IMR-90 (cell line): ENCODE measurements around the gene NDUFAF8. TPM values are rescaled to one million over a fixed set of nuclear protein-coding genes. Genes with fewer than 3 reads are reported as not detected.

Experiments used
- ATAC-seq: fragments of 200-7000 bp; cut with Tn5 transposase; 2 replicates; pipeline ENCODE4 v1.9.1; 2020; ENCODE audit warnings: low read depth, mild to moderate bottlenecking, moderate library complexity
- BruUV-seq: library from RNA; stranded (reverse); fragments of 400-500 nt; replicated peaks from 2 replicates; lab custom pipeline; 2021; lab: Mats Ljungman, UMichigan
- CTCF ChIA-PET: fragments of 300-600 bp; formaldehyde crosslinking; extraction: SDS; loops from one replicate; lab custom pipeline; 2021; ENCODE audit warnings: antibody characterized with exemption; lab: Yijun Ruan, JAX
- POLR2A ChIA-PET: fragments of 300-600 bp; sonication (Branson Sonifier 250); formaldehyde crosslinking; loops from one replicate; lab custom pipeline; 2022; ENCODE audit warnings: antibody characterized with exemption; ENCODE audit not compliant: unreplicated experiment; lab: Charles Lee
- DNase-seq: peaks from one replicate; pipeline ENCODE4 v3.0.0; 2013
- H2AFZ ChIP-seq: replicated peaks from 2 replicates; pipeline ENCODE3; 2013; ENCODE audit warnings: low read length, mild to moderate bottlenecking; ENCODE audit not compliant: poor library complexity
- H2AK5ac ChIP-seq: 2 replicates; pipeline ENCODE4 v1.6.1; 2013; ENCODE audit warnings: low read depth, low read length, inconsistent platforms
- H2AK9ac ChIP-seq: replicated peaks from 2 replicates; pipeline ENCODE3; 2013; ENCODE audit warnings: mild to moderate bottlenecking, low read depth, low read length, moderate library complexity; ENCODE audit not compliant: poor library complexity
- H2BK120ac ChIP-seq: 2 replicates; pipeline ENCODE4 v1.6.1; 2013; ENCODE audit warnings: low read depth, low read length, inconsistent platforms
- H2BK15ac ChIP-seq: 3 replicates; pipeline ENCODE4 v1.6.1; 2013; ENCODE audit warnings: low read depth, low read length, inconsistent platforms
- H2BK20ac ChIP-seq: 2 replicates; pipeline ENCODE4 v1.6.1; 2013; ENCODE audit warnings: low read depth, mild to moderate bottlenecking, inconsistent platforms, low read length, moderate library complexity
- H2BK5ac ChIP-seq: 2 replicates; pipeline ENCODE4 v1.6.1; 2013; ENCODE audit warnings: mild to moderate bottlenecking, low read depth, low read length, inconsistent platforms; ENCODE audit not compliant: poor library complexity, severe bottlenecking
- H3K14ac ChIP-seq: replicated peaks from 2 replicates; pipeline ENCODE4 v1.6.1; 2013; ENCODE audit warnings: low read depth, low read length, inconsistent platforms
- H3K18ac ChIP-seq: 2 replicates; pipeline ENCODE4 v1.6.1; 2013; ENCODE audit warnings: low read depth, low read length, control low read depth
- H3K23ac ChIP-seq: 2 replicates; pipeline ENCODE4 v1.6.1; 2013; ENCODE audit warnings: low read depth, low read length, inconsistent platforms
- H3K27ac ChIP-seq: 2 replicates; pipeline ENCODE4 v1.5.1; 2013; ENCODE audit warnings: mild to moderate bottlenecking, control low read depth, low read length; ENCODE audit not compliant: insufficient read depth
- H3K27me3 ChIP-seq: 2 replicates; pipeline ENCODE4 v1.6.1; 2013; ENCODE audit warnings: low read length; ENCODE audit not compliant: control insufficient read depth, insufficient read depth
- H3K36me3 ChIP-seq: 2 replicates; pipeline ENCODE4 v1.6.1; 2013; ENCODE audit warnings: low read length, mixed read lengths; ENCODE audit not compliant: control insufficient read depth, insufficient read depth
- H3K4ac ChIP-seq: 2 replicates; pipeline ENCODE4 v1.6.1; 2013; ENCODE audit warnings: low read depth, low read length, inconsistent platforms
- H3K4me1 ChIP-seq: 2 replicates; pipeline ENCODE4 v1.6.1; 2013; ENCODE audit warnings: low read length, mixed read lengths; ENCODE audit not compliant: control insufficient read depth, insufficient read depth
- H3K4me2 ChIP-seq: 2 replicates; pipeline ENCODE4 v1.6.1; 2013; ENCODE audit warnings: low read depth, mild to moderate bottlenecking, control low read depth, low read length, moderate library complexity
- H3K4me3 ChIP-seq: 2 replicates; pipeline ENCODE4 v1.5.1; 2013; ENCODE audit warnings: low read depth, mild to moderate bottlenecking, control low read depth, low read length, moderate library complexity; ENCODE audit not compliant: insufficient read depth
- H3K56ac ChIP-seq: 2 replicates; pipeline ENCODE4 v1.6.1; 2013; ENCODE audit warnings: low read length, inconsistent platforms; ENCODE audit not compliant: insufficient read depth; ENCODE audit errors: extremely low read depth
- H3K79me1 ChIP-seq, 2 experiments: 2 replicates each; pipeline ENCODE4 v1.6.1; 2013; ENCODE audit warnings: low read length in 2 of 2, inconsistent platforms in 1 of 2, low read depth in 1 of 2
- H3K9ac ChIP-seq: 2 replicates; pipeline ENCODE4 v1.6.1; 2013; ENCODE audit warnings: low read depth, low read length, control low read depth
- H3K9me1 ChIP-seq: 2 replicates; pipeline ENCODE4 v1.6.1; 2013; ENCODE audit warnings: low read length, inconsistent platforms; ENCODE audit not compliant: insufficient read depth
- H3K9me3 ChIP-seq: 2 replicates; pipeline ENCODE4 v1.6.1; 2013; ENCODE audit warnings: low read length; ENCODE audit not compliant: control insufficient read depth, insufficient read depth
- H4K20me1 ChIP-seq: 2 replicates; pipeline ENCODE4 v1.6.1; 2013; ENCODE audit warnings: low read length, inconsistent platforms; ENCODE audit not compliant: insufficient read depth
- H4K5ac ChIP-seq: 2 replicates; pipeline ENCODE4 v1.6.1; 2013; ENCODE audit warnings: mild to moderate bottlenecking, low read depth, low read length, control low read depth
- H4K8ac ChIP-seq, 2 experiments: 2 replicates each; pipeline ENCODE4 v1.6.1; 2013; ENCODE audit warnings: low read depth in 2 of 2, low read length in 2 of 2, control low read depth in 1 of 2, inconsistent platforms in 1 of 2
- H4K91ac ChIP-seq: 2 replicates; pipeline ENCODE4 v1.6.1; 2013; ENCODE audit warnings: low read depth, low read length, inconsistent platforms; ENCODE audit not compliant: insufficient read depth
- BHLHE40 ChIP-seq: fragments of 150-350 bp; IDR thresholded peaks from 2 replicates; pipeline ENCODE4 v1.6.1; 2016; ENCODE audit warnings: mild to moderate bottlenecking, low read depth, low read length
- FOS ChIP-seq: fragments of 150-350 bp; IDR thresholded peaks from 2 replicates; pipeline ENCODE4 v1.6.1; 2016; ENCODE audit warnings: low read depth, low read length
- MAZ ChIP-seq: IDR thresholded peaks from 2 replicates; pipeline ENCODE4 v1.6.1; 2012; ENCODE audit warnings: low read depth, mild to moderate bottlenecking, low read length, improper control_type of control experiment, moderate library complexity, borderline replicate concordance
- NFE2L2 ChIP-seq: fragments of 150-350 bp; IDR thresholded peaks from 2 replicates; pipeline ENCODE4 v1.6.1; 2016; ENCODE audit warnings: low read depth, mild to moderate bottlenecking, low read length
- RAD21 ChIP-seq: IDR thresholded peaks from 2 replicates; pipeline ENCODE4 v1.6.1; 2012; ENCODE audit warnings: low read length, improper control_type of control experiment
- RCOR1 ChIP-seq: IDR thresholded peaks from 2 replicates; pipeline ENCODE4 v1.6.1; 2012; ENCODE audit warnings: mild to moderate bottlenecking, low read length, improper control_type of control experiment; ENCODE audit not compliant: insufficient replicate concordance
- RFX5 ChIP-seq: IDR thresholded peaks from 2 replicates; pipeline ENCODE4 v1.8.0; 2012; ENCODE audit warnings: low read depth, mild to moderate bottlenecking, low read length, moderate library complexity
- USF2 ChIP-seq: fragments of 150-350 bp; IDR thresholded peaks from 2 replicates; pipeline ENCODE4 v1.6.1; 2017; ENCODE audit warnings: mild to moderate bottlenecking, antibody characterized with exemption, low read length, low read depth
- WGBS, 2 experiments: methylation state at CpG; one replicate each; pipeline versions ENCODE4 v1.1.5 to v1.1.7; 2013; ENCODE audit warnings: missing lambda C conversion rate in 2 of 2; ENCODE audit not compliant: insufficient read length in 1 of 2; ENCODE audit errors: extremely low coverage in 2 of 2; 5-methylcytosine and 5-hydroxymethylcytosine counted together
- dilution Hi-C: fragments of 300-500 bp; cut with HindIII; formaldehyde crosslinking; loops from one replicate; pipeline ENCODE4 v1.14.3; 2018; ENCODE audit warnings: low sequenced_read_pairs; ENCODE audit not compliant: unreplicated experiment
- in situ Hi-C: fragments of 300-500 bp; cut with MboI; formaldehyde crosslinking; loops from 3 replicates; pipeline ENCODE4 v1.14.3; 2019; ENCODE audit warnings: low sequenced_read_pairs, inconsistent platforms, mixed read lengths
- intact Hi-C: fragments of 100-400 bp; cut with micrococcal nuclease; formaldehyde crosslinking; loops from 2 replicates; pipeline ENCODE4 v1.10.0; 2022
- polyA plus RNA-seq, 3 experiments: library from polyadenylated mRNA; depleted of rRNA; stranded (reverse); fragments of >200 nt; gene quantifications; 2 replicates each; pipeline ENCODE4 v1.2.3, GENCODE V29; 2012; ENCODE audit warnings: low replicate concordance in 1 of 3
- total RNA-seq: library from RNA; depleted of rRNA; stranded (reverse); fragments of >200 nt; gene quantifications from 2 replicates; pipeline ENCODE4 v1.2.3, GENCODE V29; 2012

NDUFAF8 gene
- total and polyA plus RNA-seq, 2 of the 4 experiments (the other 2 are of a cell fraction), result 11.1 to 65.0 TPM

DNA sequence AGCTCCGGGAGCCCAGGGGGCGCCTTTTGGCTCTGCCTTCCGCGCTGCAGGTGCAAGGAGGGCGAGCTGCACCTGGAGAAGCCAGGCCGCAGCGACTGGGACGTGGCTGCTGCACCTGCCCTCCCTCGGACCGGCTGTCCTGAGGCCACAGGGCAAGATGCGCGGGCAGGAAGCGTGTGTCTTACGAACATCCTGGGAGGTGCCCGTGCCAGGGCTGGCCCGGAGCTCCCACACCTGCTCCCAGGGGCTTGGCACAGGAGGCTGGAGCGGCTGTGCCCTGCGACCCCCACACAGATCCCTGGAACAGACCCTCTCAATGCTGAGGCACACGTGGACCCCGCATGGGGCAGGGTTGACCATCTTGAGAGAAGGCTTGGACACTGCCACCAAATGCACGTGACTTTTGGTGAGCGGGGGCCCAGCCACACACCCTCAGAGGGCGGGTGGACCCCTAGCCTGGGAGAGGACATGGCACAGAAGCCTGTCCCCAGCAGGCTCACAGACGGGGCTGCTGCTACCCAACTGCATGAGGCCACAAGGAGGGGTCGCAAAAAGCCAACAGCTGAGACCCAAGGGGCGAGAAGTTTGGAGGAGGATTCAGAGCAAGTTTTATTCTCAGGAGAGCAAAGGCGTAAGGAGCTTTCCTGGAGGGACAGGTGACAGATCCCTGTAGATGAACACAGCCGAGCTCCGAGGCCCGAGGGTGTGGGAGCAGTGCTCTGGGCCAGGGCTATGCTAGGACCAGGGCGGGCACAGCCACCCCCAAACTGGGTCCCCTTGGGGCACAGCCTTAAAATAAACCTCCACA is 11.4 kb downstream of the NDUFAF8 start:
- Histone ChIP-seq H4K91ac (no peak overlapping the region), H3K14ac (no peak overlapping the region), H4K5ac (no peak overlapping the region), H2AFZ (no peak overlapping the region), H2BK15ac (no peak overlapping the region), H2BK5ac (no peak overlapping the region), H3K27me3 (no peaks in the 10 kb centered on the region), H3K18ac (no peak overlapping the region), H3K4ac (no peak overlapping the region), H4K8ac (no peak overlapping the region), H2BK20ac (no peak overlapping the region), H2AK5ac (no peak overlapping the region), H4K20me1 (peaks cover 20% of the 10 kb centered on the region), H3K4me1 (peaks cover 7% of the 10 kb centered on the region), H3K9ac (no peak overlapping the region), H2AK9ac (no peak overlapping the region), H3K9me1 (peaks cover 7% of the 10 kb centered on the region), H3K23ac (no peak overlapping the region), H3K9me3 (no peaks in the 10 kb centered on the region), H3K4me2 (no peak overlapping the region), H3K79me1 (peaks cover 9 to 22% of the 10 kb centered on the region in 2 experiments; a peak in 3 of 4 replicates), H3K27ac (no peak overlapping the region), H2BK120ac (no peak overlapping the region), H3K56ac (no peak overlapping the region), H3K36me3 (peaks cover 29% of the 10 kb centered on the region), H3K4me3 (no peak overlapping the region)
- intact Hi-C loops, result no loop called here
- BruUV-seq, result no TSS peak
- ChIA-PET POLR2A (no interaction called here), CTCF (no interaction called here)
- in situ Hi-C loops, result no loop called here
- 86% methylated on average over 19 of the region's 31 CpGs; no CpG with 5 or more reads in 1 of the 2 experiments for WGBS, 2 experiments
- DNase-seq (no peak), ATAC-seq (no peak)
- TF ChIP-seq USF2, result no peak
- no peak for TF ChIP-seq RCOR1
- TF ChIP-seq RAD21, result no peak
- TF ChIP-seq RFX5, result no peak
- TF ChIP-seq BHLHE40, result no peak
- no peak for TF ChIP-seq MAZ
- no peak for TF ChIP-seq FOS
- TF ChIP-seq NFE2L2, result no peak
- dilution Hi-C loops, result no loop called here
